COLO829 (cell line): Measurements from ENCODE around the gene IQGAP3.
A peak's percentile ranks its signal among the peaks of the same experiment; 100 is the strongest.

Source experiments
- DNase-seq: peaks from one replicate; pipeline ENCODE4 v3.0.0; 2012; ENCODE audit warnings: low spot score

Gene IQGAP3

GRCh38 chr1:156511644-156512043 lies 60.7 kb downstream of the IQGAP3 start:
- DNase-seq: no peak

- DNase-seq: no peak
Observed at GRCh38 chr1:156510709-156511108, 61.7 kb downstream of the IQGAP3 start.

- DNase-seq: no peak
Observed at GRCh38 chr1:156509424-156510034, 62.8 kb downstream of the IQGAP3 start.

GRCh38 chr1:156508955-156509234 lies 63.5 kb downstream of the IQGAP3 start:
- DNase-seq: no peak

GRCh38 chr1:156508205-156508954 lies 64.0 kb downstream of the IQGAP3 start:
- DNase-seq: no peak

GRCh38 chr1:156506450-156506849 lies 65.9 kb downstream of the IQGAP3 start:
- no peak for DNase-seq

- no peak for DNase-seq
Observed at GRCh38 chr1:156505679-156506298, 66.6 kb downstream of the IQGAP3 start.

GRCh38 chr1:156504821-156505678 lies 67.3 kb downstream of the IQGAP3 start:
- peak; percentile 97 for DNase-seq

GRCh38 chr1:156504438-156504813 lies 67.9 kb downstream of the IQGAP3 start:
- no peak for DNase-seq

GRCh38 chr1:156503698-156504437 lies 68.5 kb downstream of the IQGAP3 start:
- DNase-seq: no peak

- DNase-seq: peak; percentile 65
Observed at GRCh38 chr1:156502894-156503697, 69.3 kb downstream of the IQGAP3 start.

- no peak for DNase-seq
Observed at GRCh38 chr1:156502391-156502893, 69.9 kb downstream of the IQGAP3 start.

- DNase-seq: peak; percentile 96
Observed at GRCh38 chr1:156500793-156501506, 71.4 kb downstream of the IQGAP3 start.

- no peak for DNase-seq
Observed at GRCh38 chr1:156500543-156500792, 71.9 kb downstream of the IQGAP3 start, which contains the start of gene MEF2D. Gene MEF2D (minus strand): TSS chr1:156500775. CDS start chr1:156483292, 17,483 bp downstream.

GRCh38 chr1:156499842-156500542 lies 72.4 kb downstream of the IQGAP3 start:
- DNase-seq: no peak

- DNase-seq: no peak
Observed at GRCh38 chr1:156499194-156499841, 73.0 kb downstream of the IQGAP3 start.

GRCh38 chr1:156498432-156499193 lies 73.8 kb downstream of the IQGAP3 start:
- no peak for DNase-seq

GRCh38 chr1:156497743-156498431 lies 74.5 kb downstream of the IQGAP3 start:
- no peak for DNase-seq
